Psoas muscle (tissue), 8 donors: ENCODE data around the gene NCSTN. TPM values are rescaled to one million over a fixed set of nuclear protein-coding genes. Genes with fewer than 3 reads are reported as not detected.

Experiments
- ATAC-seq, 4 donors: fragments of 200-7000 bp; cut with Tn5 transposase; one replicate each; pipeline ENCODE4 v1.9.1; 2020; ENCODE audit warnings: moderate library complexity in 3 of 4, mild to moderate bottlenecking in 2 of 4
- DNase-seq, 2 donors: peaks; one replicate each; pipeline ENCODE4 v3.0.0-alpha.2; 2020
- H3K27ac ChIP-seq: fragments of 200-600 bp; one replicate; pipeline ENCODE4 v1.8.0; 2022
- H3K27me3 ChIP-seq, 3 donors: fragments of 200-600 bp in 1 of 3; one replicate each; pipeline versions ENCODE4 v1.6.1 to v1.8.0; 2013 to 2022; ENCODE audit warnings: low read length in 2 of 3, mild to moderate bottlenecking in 2 of 3, moderate library complexity in 1 of 3; ENCODE audit not compliant: insufficient read depth in 3 of 3
- H3K36me3 ChIP-seq, 2 donors: fragments of 200-600 bp in 1 of 2; one replicate each; pipeline versions ENCODE4 v1.6.1 to v1.8.0; 2013 to 2022; ENCODE audit warnings: low read depth in 1 of 2, mild to moderate bottlenecking in 1 of 2, moderate library complexity in 1 of 2; ENCODE audit not compliant: insufficient read depth in 1 of 2
- H3K4me1 ChIP-seq: fragments of 200-600 bp; one replicate; pipeline ENCODE4 v1.8.0; 2022
- H3K4me3 ChIP-seq: fragments of 200-600 bp; one replicate; pipeline ENCODE4 v1.8.0; 2022; ENCODE audit warnings: mild to moderate bottlenecking
- H3K9me3 ChIP-seq: fragments of 200-600 bp; one replicate; pipeline ENCODE4 v1.8.0; 2022
- CTCF ChIP-seq: fragments of 200-600 bp; IDR thresholded peaks from one replicate; pipeline ENCODE4 v1.8.0; 2022; ENCODE audit warnings: antibody characterized with exemption
- WGBS, 3 donors: extraction: QIAGEN DNeasy Blood & Tissue Kit; methylation state at CpG; one replicate each; pipeline versions ENCODE4 v1.1.6 to v1.1.7; 2013; 5-methylcytosine and 5-hydroxymethylcytosine counted together
- intact Hi-C, 2 donors: fragments of 100-400 bp; cut with DNase I; formaldehyde crosslinking; loops; one replicate each; pipeline versions ENCODE4 v1.11.0 to v1.14.2; 2022
- polyA plus RNA-seq, 3 donors: library from polyadenylated mRNA; stranded (reverse); fragments of 200-250 nt; gene quantifications; one replicate each; pipeline ENCODE4 v1.2.3, GENCODE V29; 2013
- total RNA-seq, 4 donors: library from RNA; stranded (reverse); fragmentation: NEBNext Ultra II Directional in 2 of 4; extraction: Animal tissue kit (Norgen Biotek cat#: 25700) in 2 of 4; gene quantifications; one replicate each; pipeline versions ENCODE4 v1.2.1 to v1.2.4, GENCODE V29; 2021 to 2023
- donor health status: healthy with polysubstance abuse.
- donor health status: DM: no; HTN: no; CAD: no; lungs with moderate emphysema.
- donor health status: Bipolar disorder and iron deficiency.
- donor health status: healthy.
- donor health status: DM: yes; HTN: yes; CAD: no.
- donor health status: DM: no; HTN: no; CAD: no.
- donor health status: DM: no; HTN: no; CAD: no.
- donor health status: DM: yes; HTN: yes; CAD: no.

The NCSTN gene
- total and polyA plus RNA-seq, 7 donors, result 23.5 to 49.8 (median 33.6) TPM

- no peak for TF ChIP-seq CTCF
- WGBS, 3 donors, result 32 to 62% (median 36%) methylated on average over 9 of the region's 9 CpGs
- ATAC-seq (peak; percentile 52 to 86 (median 83)), DNase-seq (no peak)
- Histone ChIP-seq H3K9me3 (no peaks in the 10 kb centered on the region), H3K27ac (peak overlapping the region; percentile 59), H3K27me3 (no peaks in the 10 kb centered on the region), H3K4me1 (no peaks in the 10 kb centered on the region), H3K36me3 (peaks cover 25 to 64% of the 10 kb centered on the region in 2 donors), H3K4me3 (no peak overlapping the region)
- intact Hi-C loops, result no loop called here
Measured at GRCh38 chr1:160359559-160360226, 16.5 kb downstream of the NCSTN start.

GRCh38 chr1:160360227-160360695 lies 17.1 kb downstream of the NCSTN start:
- peak overlapping the region; percentile 59 for H3K27ac ChIP-seq
- ATAC-seq (peak; percentile 17 to 51 (median 28)), DNase-seq (no peak)
- H3K27me3 ChIP-seq, result no peaks in the 10 kb centered on the region
- TF ChIP-seq CTCF, result no peak
- H3K36me3 ChIP-seq, result peaks cover 22 to 58% of the 10 kb centered on the region in 2 donors
- no peaks in the 10 kb centered on the region for H3K9me3 ChIP-seq
- no peak overlapping the region for H3K4me3 ChIP-seq
- no peaks in the 10 kb centered on the region for H3K4me1 ChIP-seq
- WGBS, 3 donors, result 34 to 49% (median 42%) methylated on average over 8 of the region's 8 CpGs
- intact Hi-C loops, result no loop called here

GRCh38 chr1:160361199-160361598 lies 18.0 kb downstream of the NCSTN start:
- H3K4me3 ChIP-seq, result no peak overlapping the region
- H3K9me3 ChIP-seq, result no peaks in the 10 kb centered on the region
- no peak overlapping the region for H3K27ac ChIP-seq
- peaks cover 19 to 49% of the 10 kb centered on the region in 2 donors for H3K36me3 ChIP-seq
- DNase-seq (no peak), ATAC-seq (no peak)
- no peak for TF ChIP-seq CTCF
- H3K4me1 ChIP-seq, result no peaks in the 10 kb centered on the region
- no peaks in the 10 kb centered on the region for H3K27me3 ChIP-seq
- 74 to 81% (median 77%) methylated on average over 2 of the region's 2 CpGs for WGBS, 3 donors
- intact Hi-C loops, result no loop called here

GRCh38 chr1:160361814-160362167 lies 18.6 kb downstream of the NCSTN start:
- no peaks in the 10 kb centered on the region for H3K9me3 ChIP-seq
- intact Hi-C loops, result no loop called here
- H3K27me3 ChIP-seq, result no peaks in the 10 kb centered on the region
- 72 to 85% (median 78%) methylated on average over 4 of the region's 4 CpGs for WGBS, 3 donors
- no peaks in the 10 kb centered on the region for H3K4me1 ChIP-seq
- H3K4me3 ChIP-seq, result no peak overlapping the region
- H3K27ac ChIP-seq, result no peak overlapping the region
- ATAC-seq, result no peak
- no peak for TF ChIP-seq CTCF
- no peak for DNase-seq
- H3K36me3 ChIP-seq, result peaks cover 14 to 43% of the 10 kb centered on the region in 2 donors
